AG04449 (cell line): Measurements from ENCODE around the gene MKRN2.

Experiments used
- CTCF ChIA-PET: fragments of 350-600 bp; formaldehyde crosslinking; extraction: SDS; loops from one replicate; lab custom pipeline; 2021; ENCODE audit warnings: antibody characterized with exemption; lab: Yijun Ruan, JAX
- POLR2A ChIA-PET: fragments of 400-600, 350-600 bp; formaldehyde crosslinking; extraction: SDS; loops from one replicate; lab custom pipeline; 2020; ENCODE audit warnings: antibody characterized with exemption, inconsistent platforms; lab: Yijun Ruan, JAX
- DNase-seq: peaks from one replicate; pipeline ENCODE4 v3.0.0-alpha.2; 2010; ENCODE audit warnings: low read depth, low spot score
- H3K4me3 ChIP-seq: 2 replicates; pipeline ENCODE4 v1.5.1; 2011; ENCODE audit warnings: low read depth, mild to moderate bottlenecking, control low read depth, low read length
- TF ChIP-seq, protein P1 (sequence below): IDR thresholded peaks from one replicate; pipeline ENCODE4 v1.5.1; 2011; ENCODE audit warnings: mild to moderate bottlenecking, moderate library complexity, low read length, control low read depth, inconsistent platforms; ENCODE audit not compliant: insufficient read depth; ENCODE audit errors: missing control alignments

Gene MKRN2

DNA sequence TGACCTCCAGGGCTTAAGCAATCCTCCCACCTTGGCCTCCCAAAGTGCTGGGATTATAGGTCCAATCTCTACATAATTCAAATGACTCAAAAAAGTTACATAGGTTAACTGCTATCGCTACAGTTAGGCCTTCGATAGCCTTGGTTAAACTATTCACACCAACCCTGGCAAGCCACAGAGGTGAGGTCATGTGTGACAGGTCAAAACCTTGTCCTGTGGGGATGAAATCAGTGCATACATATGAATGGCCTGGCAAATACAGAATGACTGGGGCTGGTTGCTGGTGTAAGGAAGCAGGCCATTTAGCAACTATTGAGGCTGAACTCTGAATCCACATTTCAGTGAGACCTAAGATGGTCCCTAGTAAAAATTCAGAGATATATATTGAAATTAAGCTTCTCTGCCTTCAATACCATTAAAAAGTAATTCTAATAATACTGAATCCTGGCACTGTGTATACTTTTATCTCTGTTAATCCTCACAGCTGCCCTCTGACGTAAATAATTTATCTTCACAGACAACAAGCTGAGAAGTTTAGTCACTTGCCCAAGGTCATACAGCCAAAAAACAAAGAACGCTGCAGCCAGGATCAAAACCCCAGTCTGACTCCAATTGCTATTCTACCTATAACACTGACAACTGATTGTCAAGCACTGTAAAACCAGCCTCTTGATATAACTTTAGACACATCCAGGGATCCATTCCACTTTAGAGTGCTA is 35.3 kb downstream of the MKRN2 start:
- CTCF ChIA-PET, result no interaction called here
- no peak for DNase-seq
- POLR2A ChIA-PET, result interaction anchor here (0.6 kb wide), 1 partner anchor 172 kb away, joined by 3 read pairs; no protein-coding TSS in a partner anchor
- H3K4me3 ChIP-seq, result no peak overlapping the region
- TF ChIP-seq, protein P1, sequence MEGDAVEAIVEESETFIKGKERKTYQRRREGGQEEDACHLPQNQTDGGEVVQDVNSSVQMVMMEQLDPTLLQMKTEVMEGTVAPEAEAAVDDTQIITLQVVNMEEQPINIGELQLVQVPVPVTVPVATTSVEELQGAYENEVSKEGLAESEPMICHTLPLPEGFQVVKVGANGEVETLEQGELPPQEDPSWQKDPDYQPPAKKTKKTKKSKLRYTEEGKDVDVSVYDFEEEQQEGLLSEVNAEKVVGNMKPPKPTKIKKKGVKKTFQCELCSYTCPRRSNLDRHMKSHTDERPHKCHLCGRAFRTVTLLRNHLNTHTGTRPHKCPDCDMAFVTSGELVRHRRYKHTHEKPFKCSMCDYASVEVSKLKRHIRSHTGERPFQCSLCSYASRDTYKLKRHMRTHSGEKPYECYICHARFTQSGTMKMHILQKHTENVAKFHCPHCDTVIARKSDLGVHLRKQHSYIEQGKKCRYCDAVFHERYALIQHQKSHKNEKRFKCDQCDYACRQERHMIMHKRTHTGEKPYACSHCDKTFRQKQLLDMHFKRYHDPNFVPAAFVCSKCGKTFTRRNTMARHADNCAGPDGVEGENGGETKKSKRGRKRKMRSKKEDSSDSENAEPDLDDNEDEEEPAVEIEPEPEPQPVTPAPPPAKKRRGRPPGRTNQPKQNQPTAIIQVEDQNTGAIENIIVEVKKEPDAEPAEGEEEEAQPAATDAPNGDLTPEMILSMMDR, result no peak

GRCh38 chr3:12593473-12593872 is 36.6 kb downstream of the MKRN2 start:
- no peak overlapping the region for H3K4me3 ChIP-seq
- CTCF ChIA-PET, result interaction anchor here (1.4 kb wide), 1 partner anchor 9 kb away, joined by 4 read pairs; no protein-coding TSS in a partner anchor
- POLR2A ChIA-PET, result interaction anchor here (0.7 kb wide), 1 partner anchor 20 kb away, joined by 4 read pairs; no protein-coding TSS in a partner anchor
- TF ChIP-seq, protein P1, result no peak
- DNase-seq, result no peak

DNA sequence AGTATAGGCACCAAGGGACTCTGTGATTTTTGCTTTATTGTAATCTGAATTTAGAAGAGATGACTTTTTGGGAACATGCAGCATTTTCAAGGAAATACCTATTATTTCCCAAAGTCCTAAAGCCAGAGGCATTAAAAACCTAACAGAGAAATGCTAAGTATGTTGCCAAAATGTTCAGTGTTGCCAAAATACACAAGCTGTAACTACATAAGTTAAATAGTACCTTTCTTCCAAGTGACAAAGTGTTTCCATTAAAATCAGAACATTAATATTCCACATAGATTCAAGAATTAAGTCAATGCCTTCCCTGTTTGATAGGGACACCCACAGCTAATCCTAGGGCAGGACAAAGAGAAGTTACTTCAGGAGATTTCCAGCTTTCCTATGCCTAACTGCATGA is 42.0 kb downstream of the MKRN2 start:
- DNase-seq, result no peak
- TF ChIP-seq, protein P1, result no peak
- ChIA-PET POLR2A (interaction anchor here (1.0 kb wide), 1 partner anchor 41 kb away, joined by 3 read pairs; the partner anchor contains the start of gene MKRN2), CTCF (interaction anchor here (1.0 to 1.1 kb wide), 2 partner anchors 13 to 121 kb away, joined by 3 read pairs; no protein-coding TSS in a partner anchor)
- no peak overlapping the region for H3K4me3 ChIP-seq

- ChIA-PET POLR2A (no interaction called here), CTCF (interaction anchor here (0.6 to 2.7 kb wide), 6 partner anchors 12 to 241 kb away, joined by 3 to 11 read pairs (median 3); no protein-coding TSS in a partner anchor)
- TF ChIP-seq, protein P1, result no peak
- H3K4me3 ChIP-seq, result no peak overlapping the region
- no peak for DNase-seq
Observed at GRCh38 chr3:12601072-12601471, 44.2 kb downstream of the MKRN2 start.

GRCh38 chr3:12603969-12604368 is 47.1 kb downstream of the MKRN2 start:
- TF ChIP-seq, protein P1, result no peak
- CTCF ChIA-PET, result no interaction called here
- H3K4me3 ChIP-seq, result no peak overlapping the region
- POLR2A ChIA-PET, result no interaction called here
- no peak for DNase-seq

DNA sequence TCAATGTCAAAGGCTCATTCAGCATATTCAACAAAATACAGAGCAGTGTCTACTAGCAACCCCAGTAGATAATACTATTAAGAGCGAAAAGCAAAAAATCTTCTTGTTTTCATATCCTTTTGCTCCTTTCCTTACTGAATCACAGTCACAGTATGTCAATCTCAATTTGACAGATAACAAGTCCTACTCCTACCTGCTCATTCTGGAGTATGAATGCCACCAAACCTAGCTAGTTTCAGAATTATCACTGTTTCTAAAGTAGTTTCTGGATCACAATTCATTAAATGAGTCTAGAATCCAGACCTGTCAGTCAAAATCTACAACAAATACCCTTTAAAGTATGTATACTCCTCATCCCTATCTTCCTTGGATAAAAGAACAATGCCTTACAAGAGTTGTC is 51.5 kb downstream of the MKRN2 start:
- POLR2A ChIA-PET, result no interaction called here
- TF ChIP-seq, protein P1, result no peak

More for the DNA sequence above, 51.5 kb downstream of the MKRN2 start:
- no peak for DNase-seq
- CTCF ChIA-PET, result no interaction called here
- H3K4me3 ChIP-seq, result no peak overlapping the region
